GM04504 (cell line): ENCODE measurements around the gene MEGF8.
A peak's percentile ranks its signal among the peaks of the same experiment; 100 is the strongest.

Source experiments
- DNase-seq: peaks from one replicate; pipeline ENCODE4 v3.0.0-alpha.2; 2012; ENCODE audit warnings: low read depth

The MEGF8 gene

GRCh38 chr19:42325308-42325895 is at the start of gene MEGF8:
Gene MEGF8 (plus strand): TSS chr19:42325635. CDS start chr19:42326244, 609 bp downstream.
- peak; percentile 98 for DNase-seq

GRCh38 chr19:42276284-42276683 is 49.2 kb upstream of the MEGF8 start:
- DNase-seq = no peak

DNA sequence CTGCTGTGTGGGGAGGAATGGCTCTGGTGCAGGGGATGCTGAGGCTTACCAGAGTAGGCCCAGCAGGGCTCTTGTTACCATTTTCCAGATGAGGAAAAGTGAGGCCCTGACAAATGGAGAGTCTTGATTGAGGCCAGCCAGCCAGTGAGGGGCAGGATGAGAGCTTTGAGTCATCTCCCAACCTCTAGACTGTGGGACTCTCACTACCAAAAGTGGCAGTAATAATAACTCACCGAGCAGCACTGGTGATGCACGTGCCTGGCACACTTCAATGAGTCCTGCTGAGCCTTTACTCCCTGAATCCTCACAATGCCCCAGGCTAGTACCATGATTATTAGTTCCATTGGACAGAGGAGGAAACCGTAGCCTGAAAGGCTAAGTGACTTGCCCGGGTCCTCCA is 48.6 kb upstream of the MEGF8 start:
- no peak for DNase-seq

- DNase-seq = no peak
Measured at GRCh38 chr19:42277821-42278451, 47.5 kb upstream of the MEGF8 start.

DNA sequence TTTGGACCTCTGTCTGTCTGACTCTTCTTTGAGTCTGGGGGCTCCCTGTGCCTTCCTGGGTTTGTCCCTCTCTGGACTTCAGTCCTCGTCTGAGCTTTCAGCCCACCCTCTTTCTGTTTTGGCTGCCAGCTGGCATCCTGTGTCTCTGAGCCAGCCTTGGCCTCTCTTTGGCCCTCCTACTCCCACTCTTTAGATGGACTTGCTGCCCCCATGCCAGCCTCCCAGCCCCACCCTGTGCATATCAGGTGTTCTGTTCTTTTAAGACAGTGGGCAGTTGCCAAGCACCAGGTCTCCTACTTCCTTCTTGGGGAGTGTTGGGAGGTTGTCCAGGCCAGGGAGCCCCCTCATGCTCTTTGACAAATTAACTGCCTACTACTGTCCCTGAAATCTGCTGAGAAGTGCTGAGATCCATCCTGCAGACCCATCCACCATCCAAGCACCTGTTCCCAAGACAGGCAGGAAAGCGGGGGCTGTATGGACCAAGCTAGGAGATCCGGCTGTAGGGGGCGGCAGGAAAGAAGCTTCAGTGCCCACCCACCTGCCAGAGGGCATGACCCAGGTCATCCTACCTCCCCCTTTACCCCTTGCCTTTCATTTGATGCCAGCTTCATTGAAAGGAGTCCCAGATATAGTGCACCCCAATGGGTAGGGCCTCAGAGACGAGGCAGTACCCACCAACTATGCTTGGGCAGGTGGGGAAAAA is 46.8 kb upstream of the MEGF8 start:
- DNase-seq = no peak

- no peak for DNase-seq
Measured at GRCh38 chr19:42279155-42279901, 46.1 kb upstream of the MEGF8 start.

DNA sequence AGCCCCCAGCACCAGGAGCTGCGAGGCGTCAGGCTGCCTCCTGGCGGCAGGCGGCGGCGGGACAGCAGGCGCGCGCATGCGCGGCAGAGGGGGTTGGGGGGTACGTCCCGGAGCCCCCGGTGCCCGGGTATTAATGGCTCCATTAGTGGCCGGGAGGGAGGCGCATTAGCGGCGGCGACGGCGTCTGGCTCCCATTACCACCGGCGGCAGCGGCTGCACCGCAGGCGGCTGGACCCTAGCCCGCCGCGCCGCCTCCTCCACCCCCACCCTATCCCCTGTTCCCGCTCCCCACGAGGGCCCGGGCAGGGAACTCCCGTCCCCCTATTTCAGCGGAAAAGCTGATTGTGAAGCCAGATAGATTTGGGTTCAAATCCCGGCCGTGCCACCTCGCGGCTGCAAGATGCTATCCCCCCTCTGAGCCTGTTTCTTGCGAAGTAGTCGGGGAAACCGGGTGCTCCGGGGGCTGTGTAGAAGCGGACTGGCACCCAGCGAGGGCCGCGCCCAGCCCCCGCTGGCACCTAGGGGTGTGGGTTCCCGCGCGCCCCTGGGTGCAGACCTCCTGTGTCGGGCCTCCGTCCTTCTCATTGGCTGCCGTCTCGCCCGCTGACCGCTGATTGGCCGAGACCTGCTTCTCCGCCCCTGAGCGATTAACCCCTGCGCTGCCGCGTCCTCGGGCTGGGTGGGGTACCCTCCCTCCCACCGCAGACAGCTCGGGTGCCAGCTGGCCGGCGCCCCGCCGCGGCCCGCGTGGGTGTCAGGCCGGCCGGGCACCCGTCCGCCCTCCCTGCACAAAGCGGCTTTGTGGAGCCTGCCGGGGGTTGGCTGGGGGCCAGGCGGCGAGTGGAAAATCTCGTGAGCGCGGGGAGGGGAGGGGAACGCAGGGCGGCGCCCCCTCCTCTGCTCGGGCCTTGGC is 45.3 kb upstream of the MEGF8 start:
- no peak for DNase-seq

GRCh38 chr19:42280815-42281145 is 44.7 kb upstream of the MEGF8 start:
- no peak for DNase-seq

DNA sequence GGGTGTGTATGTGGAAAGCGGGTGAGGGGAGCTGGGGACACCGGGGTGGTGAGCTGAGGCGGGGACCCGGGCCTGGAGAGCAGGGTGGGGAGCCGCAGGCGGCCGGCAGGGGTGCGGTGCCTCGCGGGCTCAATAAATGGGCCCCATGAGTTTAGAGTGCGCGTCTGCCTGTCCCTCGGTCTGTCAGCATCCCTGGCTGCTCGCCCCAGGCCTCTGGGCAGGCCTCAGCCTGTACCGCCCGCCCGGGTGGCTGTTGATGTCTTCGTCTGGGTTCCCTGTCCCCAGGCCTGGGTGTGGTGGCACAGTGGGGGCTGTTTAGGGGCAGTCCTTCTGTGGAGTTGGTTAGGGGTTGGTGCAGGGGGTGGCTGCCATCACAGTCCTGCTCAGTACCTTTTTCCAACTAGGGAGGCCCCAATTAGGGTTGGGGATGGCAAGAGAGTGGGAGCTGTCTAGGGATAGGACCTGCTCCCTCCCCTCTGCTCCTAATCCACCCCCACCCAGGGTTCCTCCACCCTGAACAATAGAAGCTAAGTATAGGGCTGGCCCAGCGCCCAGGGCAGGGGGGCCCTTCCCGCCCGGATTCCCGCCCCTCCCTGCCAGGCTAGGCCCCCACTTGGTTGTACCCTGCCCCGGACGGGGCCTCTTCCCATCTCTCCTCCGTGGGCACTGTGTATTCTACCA is 44.1 kb upstream of the MEGF8 start:
- no peak for DNase-seq

DNA sequence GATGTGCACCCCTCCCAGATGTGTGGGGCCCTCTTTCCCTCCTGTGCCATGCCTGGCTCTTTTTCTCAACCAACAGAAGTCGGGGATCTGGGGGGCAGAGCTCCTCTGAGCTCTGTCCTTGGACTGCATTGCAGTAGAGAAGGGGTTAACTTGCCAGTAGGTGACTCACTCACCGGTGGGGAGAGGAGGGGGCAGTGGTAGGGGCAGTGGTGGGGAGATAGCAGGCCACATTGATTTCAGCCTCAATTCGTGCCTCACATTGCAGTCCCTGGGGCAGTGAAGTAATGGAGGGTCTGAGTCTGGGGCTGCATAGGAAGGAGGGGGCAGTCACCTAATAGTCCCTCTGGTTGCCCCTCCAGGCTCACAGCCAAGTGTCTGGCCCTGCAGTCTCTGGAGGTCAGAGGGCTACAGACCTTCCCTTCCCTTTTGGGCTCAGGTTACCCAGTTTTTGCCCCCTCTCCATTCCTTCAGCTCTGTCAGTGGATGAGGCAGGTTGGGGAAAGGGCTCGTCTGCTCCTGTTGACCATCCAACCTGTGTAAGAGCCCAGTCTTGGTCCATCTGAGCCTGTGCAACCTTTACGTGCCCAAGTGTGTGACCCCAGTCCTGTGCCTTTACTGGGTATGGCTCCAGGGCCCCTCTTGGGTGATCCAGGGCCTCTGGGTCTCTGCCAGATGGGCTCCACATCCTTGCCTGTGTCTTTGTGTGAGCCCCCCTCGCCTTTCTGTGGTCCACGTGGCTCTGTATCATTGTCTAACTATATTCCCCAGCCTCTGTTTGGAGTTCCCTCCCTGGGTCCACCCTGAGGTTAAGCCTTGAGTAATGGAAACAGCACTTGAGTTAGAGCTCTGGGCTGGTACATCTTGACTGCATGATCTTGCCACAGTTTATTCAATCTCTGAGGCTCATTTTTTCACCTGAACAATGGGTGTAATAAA is 43.3 kb upstream of the MEGF8 start:
- DNase-seq = no peak

GRCh38 chr19:42282819-42283187 is 42.6 kb upstream of the MEGF8 start:
- no peak for DNase-seq

GRCh38 chr19:42283188-42284065 is 42.0 kb upstream of the MEGF8 start:
- DNase-seq = peak; percentile 85

DNA sequence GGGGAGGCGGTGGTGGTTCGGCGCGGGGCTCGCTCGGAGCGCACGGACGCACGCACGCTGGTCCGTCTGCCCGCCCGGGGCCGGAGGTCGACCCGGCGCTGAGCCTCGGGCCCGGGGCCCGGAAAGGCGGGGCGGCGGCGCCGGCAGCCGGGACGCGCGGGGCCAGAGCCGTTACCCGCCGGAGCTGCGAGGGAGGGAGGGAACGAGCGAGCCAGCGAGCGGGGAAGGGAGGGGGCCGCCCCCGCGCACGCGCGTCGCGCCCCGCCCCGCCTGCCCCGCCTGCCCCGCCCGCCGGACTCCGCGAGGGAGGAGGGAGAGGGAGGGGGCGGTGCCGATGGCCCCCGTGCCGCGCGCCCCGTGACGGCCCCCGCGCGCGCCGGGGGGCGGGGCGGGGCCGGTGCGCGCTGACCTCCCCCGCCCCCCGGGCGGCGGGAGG is 41.4 kb upstream of the MEGF8 start:
- peak; percentile 56 for DNase-seq

- no peak for DNase-seq
Measured at GRCh38 chr19:42284591-42285341, 40.7 kb upstream of the MEGF8 start.

GRCh38 chr19:42285541-42285941 is 39.9 kb upstream of the MEGF8 start:
- no peak for DNase-seq

DNA sequence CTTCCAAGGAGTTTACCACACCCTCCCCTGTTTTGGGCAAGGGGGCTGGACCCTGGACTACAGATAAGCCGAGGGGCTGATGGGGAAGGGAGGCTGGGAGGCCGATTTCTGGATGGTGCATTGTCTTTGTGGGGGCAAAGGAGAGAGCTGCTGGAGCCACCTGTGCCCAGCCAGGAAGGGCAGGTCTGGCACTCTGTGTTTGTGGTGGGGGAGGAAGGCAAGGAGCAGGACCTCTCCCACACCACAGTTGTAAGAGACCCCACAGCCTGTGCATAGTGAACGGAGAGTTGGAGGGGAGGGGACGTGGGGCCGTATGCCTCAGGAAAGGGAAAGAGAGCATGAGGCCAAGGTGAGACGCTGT is 39.5 kb upstream of the MEGF8 start:
- no peak for DNase-seq

DNA sequence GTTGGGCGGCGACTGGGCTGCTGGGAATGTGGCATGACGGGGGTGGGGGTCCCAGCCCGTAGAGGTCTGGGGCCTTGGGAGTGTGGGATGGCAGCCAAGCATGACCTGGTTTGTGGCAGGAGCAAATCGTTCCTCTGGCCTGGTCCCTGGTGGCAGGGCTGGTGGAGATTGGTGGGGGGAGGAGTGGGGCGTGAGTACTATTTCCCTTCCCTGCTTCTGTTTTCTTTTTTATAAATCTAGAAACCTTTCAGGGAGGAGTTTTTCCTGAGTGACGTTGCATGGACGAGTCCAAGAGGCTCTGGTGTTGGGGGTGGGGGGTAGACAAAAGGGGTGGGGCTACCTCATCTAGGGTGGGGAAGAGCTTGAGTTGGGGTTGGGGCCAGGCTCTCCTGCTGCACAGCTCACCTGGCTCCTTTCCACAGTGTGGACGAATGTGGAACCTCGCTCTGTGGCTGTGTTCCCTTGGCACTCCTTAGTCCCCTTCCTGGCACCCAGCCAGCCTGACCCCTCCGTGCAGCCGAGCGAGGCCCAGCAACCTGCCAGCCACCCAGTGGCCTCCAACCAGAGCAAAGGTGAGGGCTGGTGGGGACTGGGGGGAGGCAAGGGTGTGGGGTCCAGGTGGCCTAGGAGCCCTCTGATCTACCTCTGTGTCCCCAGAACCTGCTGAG is 39.0 kb upstream of the MEGF8 start:
- DNase-seq = no peak
